ENCODE results near the gene MAD1L1.

MAD1L1 gene

GRCh38 chr7:2200584-2200980 lies 32.2 kb downstream of the MAD1L1 start:
- no peak for DNase-seq
- no peak for TF ChIP-seq CTCF (IDR thresholded peaks at IDR 0.05; ENCODE audit: low read depth, low read length)
- Histone ChIP-seq H3K36me3 (peaks cover 33% of the 10 kb centered on the region), H3K4me3 (ENCODE audit: low read depth, low read length) (no peak overlapping the region), H3K4me1 (peaks cover 5% of the 10 kb centered on the region; the same call in 1 of the 2 replicates), H3K9me3 (peaks cover 2% of the 10 kb centered on the region), H3K27me3 (no peaks in the 10 kb centered on the region)

GRCh38 chr7:2199956-2200583 lies 32.7 kb downstream of the MAD1L1 start:
- DNase-seq = no peak
- TF ChIP-seq CTCF (IDR thresholded peaks at IDR 0.05; ENCODE audit: low read depth, low read length) = no peak
- Histone ChIP-seq H3K9me3 (peaks cover 6% of the 10 kb centered on the region), H3K4me1 (peaks cover 5% of the 10 kb centered on the region; the same call in 1 of the 2 replicates), H3K27me3 (no peaks in the 10 kb centered on the region), H3K4me3 (ENCODE audit: low read depth, low read length) (no peak overlapping the region), H3K36me3 (peaks cover 38% of the 10 kb centered on the region)

- peaks cover 5% of the 10 kb centered on the region; the same call in 1 of the 2 replicates for H3K4me1 ChIP-seq
- no peak overlapping the region for H3K4me3 ChIP-seq (ENCODE audit: low read depth, low read length)
- DNase-seq = no peak
- no peak for TF ChIP-seq CTCF (IDR thresholded peaks at IDR 0.05; ENCODE audit: low read depth, low read length)
- peaks cover 6% of the 10 kb centered on the region for H3K9me3 ChIP-seq
- no peaks in the 10 kb centered on the region for H3K27me3 ChIP-seq
- peaks cover 42% of the 10 kb centered on the region for H3K36me3 ChIP-seq
Measured at GRCh38 chr7:2199528-2199927, 33.2 kb downstream of the MAD1L1 start.

- no peaks in the 10 kb centered on the region for H3K27me3 ChIP-seq
- no peak overlapping the region for H3K4me3 ChIP-seq (ENCODE audit: low read depth, low read length)
- H3K9me3 ChIP-seq = peaks cover 6% of the 10 kb centered on the region
- H3K36me3 ChIP-seq = peaks cover 38% of the 10 kb centered on the region
- H3K4me1 ChIP-seq = peaks cover 2% of the 10 kb centered on the region; the same call in 1 of the 2 replicates
- TF ChIP-seq CTCF (IDR thresholded peaks at IDR 0.05; ENCODE audit: low read depth, low read length) = no peak
- DNase-seq = no peak
Measured at GRCh38 chr7:2198760-2199159, 34.0 kb downstream of the MAD1L1 start.

GRCh38 chr7:2198206-2198605 lies 34.5 kb downstream of the MAD1L1 start:
- peaks cover 6% of the 10 kb centered on the region for H3K9me3 ChIP-seq
- DNase-seq = no peak
- TF ChIP-seq CTCF (IDR thresholded peaks at IDR 0.05; ENCODE audit: low read depth, low read length) = no peak
- no peaks in the 10 kb centered on the region for H3K27me3 ChIP-seq
- H3K4me3 ChIP-seq (ENCODE audit: low read depth, low read length) = no peak overlapping the region
- peaks cover 38% of the 10 kb centered on the region for H3K36me3 ChIP-seq
- H3K4me1 ChIP-seq = no peaks in the 10 kb centered on the region

GRCh38 chr7:2197436-2198155 lies 35.1 kb downstream of the MAD1L1 start:
- Histone ChIP-seq H3K36me3 (peaks cover 42% of the 10 kb centered on the region), H3K4me3 (ENCODE audit: low read depth, low read length) (no peak overlapping the region), H3K27me3 (no peaks in the 10 kb centered on the region), H3K4me1 (no peaks in the 10 kb centered on the region), H3K9me3 (peaks cover 6% of the 10 kb centered on the region)
- no peak for DNase-seq
- no peak for TF ChIP-seq CTCF (IDR thresholded peaks at IDR 0.05; ENCODE audit: low read depth, low read length)

Data from BE2C (cell line).